Tibial nerve (tissue), 4 donors: ENCODE measurements around the gene SCN4B.

Experiments
- CTCF ChIP-seq, 5 experiments: fragments of 200-600 bp in 3 of 5; fragments of 450-650 bp in 2 of 5; sonication (generic) in 3 of 5; IDR thresholded peaks; one replicate each; pipeline ENCODE4 v1.5.1; 2016 to 2019; ENCODE audit warnings: antibody characterized with exemption in 5 of 5, mild to moderate bottlenecking in 3 of 5, moderate library complexity in 2 of 5
- EP300 ChIP-seq, 2 donors: sonication (generic); formaldehyde crosslinking; IDR thresholded peaks; one replicate each; pipeline ENCODE4 v1.6.1; 2017; ENCODE audit warnings: antibody characterized with exemption in 2 of 2, mild to moderate bottlenecking in 1 of 2

- TF ChIP-seq CTCF (IDR thresholded peaks at IDR 0.05): no peak
- no peak for TF ChIP-seq EP300 (IDR thresholded peaks at IDR 0.05)
These were observed 18.8 kb downstream of the SCN4B start for GRCh38 chr11:118133816-118134215.
